Lower leg skin (tissue), 4 donors: Measurements from ENCODE around the gene WFDC2. TPM values are rescaled to one million over a fixed set of nuclear protein-coding genes. Genes with fewer than 3 reads are reported as not detected.

ENCODE experiments used
- DNase-seq, 2 donors: peaks; one replicate each; pipeline ENCODE4 v3.0.0-alpha.2; 2019; ENCODE audit warnings: low spot score in 2 of 2
- H3K4me3 ChIP-seq: fragments of 200-600 bp; sonication (generic); 2 replicates; pipeline ENCODE4 v1.5.1; 2017; ENCODE audit warnings: mild to moderate bottlenecking, low read depth; ENCODE audit not compliant: poor library complexity, severe bottlenecking
- POLR2A ChIP-seq, 2 donors: fragments of 450-650 bp; IDR thresholded peaks; one replicate each; pipeline ENCODE4 v1.6.1; 2016 to 2017; ENCODE audit warnings: antibody characterized with exemption in 2 of 2, mild to moderate bottlenecking in 1 of 2, moderate library complexity in 1 of 2
- WGBS, 2 donors: methylation state at CpG; one replicate each; pipeline ENCODE4 v1.1.5; 2018; 5-methylcytosine and 5-hydroxymethylcytosine counted together
- intact Hi-C: fragments of 100-400 bp; cut with DNase I; formaldehyde crosslinking; loops from one replicate; pipeline ENCODE4 v1.15.0; 2023; ENCODE audit warnings: low total_unique reads
- total RNA-seq, 4 donors: library from RNA; depleted of rRNA; stranded (reverse); fragments of >200 nt; gene quantifications; one replicate each; pipeline ENCODE4 v1.1.0, GENCODE V29; 2016
- TF ChIP-seq, protein P1 (sequence below), 3 donors: fragments of 450-650 bp; IDR thresholded peaks; one replicate each; pipeline ENCODE4 v1.5.1; 2016; ENCODE audit warnings: antibody characterized with exemption in 3 of 3, mild to moderate bottlenecking in 3 of 3, moderate library complexity in 2 of 3

WFDC2 gene
- total RNA-seq, 4 donors from 2014 or later = 11.3 to 24.7 (median 14.5) TPM

DNA sequence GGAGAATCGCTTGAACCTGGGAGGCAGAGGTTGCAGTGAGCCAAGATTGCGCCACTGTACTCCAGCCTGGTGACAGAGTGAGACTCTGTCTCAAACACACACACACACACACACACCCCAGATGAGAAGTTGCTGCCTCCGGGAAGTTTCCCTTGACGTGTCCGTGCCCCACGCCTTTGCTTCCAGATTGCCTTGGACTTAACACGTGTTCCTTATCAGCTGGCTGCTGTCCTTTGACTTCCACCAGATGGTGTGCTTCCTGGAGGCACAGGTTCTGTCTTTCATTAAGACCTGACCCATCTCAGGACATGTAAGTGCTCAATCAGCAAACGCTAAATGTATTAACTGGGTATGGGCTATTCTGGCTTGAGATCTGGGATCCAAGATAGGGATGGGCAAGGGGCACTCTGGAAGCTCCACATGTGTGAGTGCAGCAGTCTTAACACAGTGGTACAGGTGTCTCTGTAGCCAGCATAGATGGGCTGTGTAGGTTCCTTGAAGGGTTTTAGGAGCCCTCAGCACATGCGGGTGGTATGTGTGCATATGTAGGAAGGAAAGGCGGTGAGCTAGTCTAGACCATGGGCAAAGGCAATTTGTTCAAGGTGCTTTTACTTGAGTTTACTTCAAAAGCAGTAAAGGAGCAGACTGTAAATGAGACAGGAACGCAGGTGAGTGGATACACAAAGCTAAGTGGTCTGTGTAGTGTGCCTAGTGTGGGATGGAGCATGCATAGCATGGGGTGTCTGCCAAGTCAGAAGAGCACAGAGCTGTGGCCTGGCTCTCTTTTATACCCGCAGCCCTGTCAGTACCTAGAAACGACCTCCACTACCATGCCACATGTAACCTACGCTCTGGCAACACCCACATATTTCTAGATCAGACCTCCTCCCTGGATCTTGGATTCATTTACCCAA, 42.1 kb upstream of the WFDC2 start:
- WGBS, 2 donors = 70 to 77% methylated on average over 14 of the region's 14 CpGs
- no peak for DNase-seq
- no peak for TF ChIP-seq POLR2A (IDR thresholded peaks at IDR 0.05)
- TF ChIP-seq, protein P1, sequence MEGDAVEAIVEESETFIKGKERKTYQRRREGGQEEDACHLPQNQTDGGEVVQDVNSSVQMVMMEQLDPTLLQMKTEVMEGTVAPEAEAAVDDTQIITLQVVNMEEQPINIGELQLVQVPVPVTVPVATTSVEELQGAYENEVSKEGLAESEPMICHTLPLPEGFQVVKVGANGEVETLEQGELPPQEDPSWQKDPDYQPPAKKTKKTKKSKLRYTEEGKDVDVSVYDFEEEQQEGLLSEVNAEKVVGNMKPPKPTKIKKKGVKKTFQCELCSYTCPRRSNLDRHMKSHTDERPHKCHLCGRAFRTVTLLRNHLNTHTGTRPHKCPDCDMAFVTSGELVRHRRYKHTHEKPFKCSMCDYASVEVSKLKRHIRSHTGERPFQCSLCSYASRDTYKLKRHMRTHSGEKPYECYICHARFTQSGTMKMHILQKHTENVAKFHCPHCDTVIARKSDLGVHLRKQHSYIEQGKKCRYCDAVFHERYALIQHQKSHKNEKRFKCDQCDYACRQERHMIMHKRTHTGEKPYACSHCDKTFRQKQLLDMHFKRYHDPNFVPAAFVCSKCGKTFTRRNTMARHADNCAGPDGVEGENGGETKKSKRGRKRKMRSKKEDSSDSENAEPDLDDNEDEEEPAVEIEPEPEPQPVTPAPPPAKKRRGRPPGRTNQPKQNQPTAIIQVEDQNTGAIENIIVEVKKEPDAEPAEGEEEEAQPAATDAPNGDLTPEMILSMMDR (IDR thresholded peaks at IDR 0.05) = no peak
- no peak overlapping the region for H3K4me3 ChIP-seq
- intact Hi-C loops = no loop called here

DNA sequence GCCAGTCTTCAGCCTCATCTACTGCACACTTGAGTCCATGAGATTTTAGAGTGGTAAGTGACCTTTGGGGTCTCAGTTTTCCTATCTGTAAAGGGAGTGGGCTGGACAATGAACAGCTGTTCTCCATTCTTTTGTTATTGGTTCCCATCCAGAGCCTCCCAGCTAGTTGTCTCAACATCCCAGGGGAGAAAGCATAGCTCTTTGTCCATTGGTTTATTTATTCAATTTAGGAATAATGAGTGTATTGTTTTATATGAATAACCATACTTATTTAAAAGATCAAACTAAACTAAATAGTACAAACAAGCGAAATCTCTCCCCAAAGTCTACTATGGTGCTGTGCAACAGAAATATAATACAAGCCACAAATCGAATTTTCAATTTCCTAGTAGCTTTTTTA, 39.9 kb upstream of the WFDC2 start:
- TF ChIP-seq POLR2A (IDR thresholded peaks at IDR 0.05) = no peak
- TF ChIP-seq, protein P1 (IDR thresholded peaks at IDR 0.05) = no peak
- DNase-seq = no peak
- no peak overlapping the region for H3K4me3 ChIP-seq
- 77 to 81% methylated on average over 2 of the region's 2 CpGs for WGBS, 2 donors
- intact Hi-C loops = no loop called here

DNA sequence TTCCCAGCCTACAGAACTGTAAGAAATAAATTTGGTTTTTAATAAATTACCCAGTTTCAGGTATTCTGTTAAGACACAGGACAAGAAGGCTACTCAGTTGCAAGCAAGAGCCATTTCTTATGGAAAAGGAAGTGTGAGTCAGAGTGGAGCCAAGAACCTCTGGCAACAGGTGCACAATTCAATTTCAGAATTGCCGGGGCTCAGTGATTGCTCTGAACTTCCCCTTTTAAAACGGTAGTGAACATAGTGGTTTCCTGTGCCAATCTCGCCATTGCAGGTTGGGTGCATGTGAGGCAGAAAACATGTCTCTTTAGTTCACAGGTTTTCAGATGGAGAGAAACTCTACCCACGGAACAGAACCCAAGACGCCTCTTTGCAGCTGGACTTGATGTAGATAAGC, 37.3 kb upstream of the WFDC2 start:
- intact Hi-C loops = no loop called here
- DNase-seq = no peak
- no peak overlapping the region for H3K4me3 ChIP-seq
- TF ChIP-seq, protein P1 (IDR thresholded peaks at IDR 0.05) = no peak
- no peak for TF ChIP-seq POLR2A (IDR thresholded peaks at IDR 0.05)
- WGBS, 2 donors = 69 to 74% methylated on average over 5 of the region's 5 CpGs

DNA sequence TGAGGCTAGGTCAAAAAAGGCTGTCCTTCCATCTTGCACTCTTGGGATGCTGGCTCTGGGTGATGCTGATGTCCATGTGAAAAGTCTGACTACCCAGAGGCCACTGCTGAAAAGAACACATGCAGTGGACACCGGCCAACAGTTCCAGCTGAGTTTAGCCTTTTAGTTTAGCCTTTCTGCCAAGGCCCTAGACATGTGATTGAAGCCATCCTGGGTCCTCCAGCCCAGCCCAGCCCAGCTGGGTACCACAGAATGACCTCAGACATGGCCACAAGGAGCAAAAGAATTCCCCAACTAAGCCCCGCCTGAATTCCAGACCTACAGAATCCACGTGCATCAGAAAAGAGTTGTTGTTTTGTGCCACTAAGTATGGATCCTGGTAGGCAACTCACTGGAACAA, 36.2 kb upstream of the WFDC2 start:
- intact Hi-C loops = no loop called here
- no peak overlapping the region for H3K4me3 ChIP-seq
- WGBS, 2 donors = 60 to 67% methylated on average over 3 of the region's 3 CpGs
- no peak for DNase-seq
- TF ChIP-seq POLR2A (IDR thresholded peaks at IDR 0.05) = no peak
- TF ChIP-seq, protein P1 (IDR thresholded peaks at IDR 0.05) = no peak

DNA sequence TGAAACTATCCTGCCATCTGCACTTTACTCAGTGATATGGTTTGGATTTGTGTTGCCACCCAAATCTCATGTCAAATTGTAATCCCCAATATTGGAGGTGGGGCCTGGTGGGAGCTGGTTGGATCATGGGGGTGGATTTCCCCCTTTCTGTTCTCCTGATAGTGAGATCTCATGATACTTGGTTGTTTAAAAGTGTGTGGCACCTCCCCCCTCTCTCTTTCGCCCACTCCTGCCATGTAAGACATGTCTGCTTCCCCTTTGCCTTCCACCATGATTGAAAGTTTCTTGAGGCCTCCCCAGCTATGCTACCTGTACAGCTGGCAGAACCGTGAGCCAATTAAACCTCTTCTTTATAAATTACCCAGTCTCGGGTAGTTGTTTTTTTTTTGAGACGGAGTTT, 35.6 kb upstream of the WFDC2 start:
- intact Hi-C loops = no loop called here
- no peak for TF ChIP-seq POLR2A (IDR thresholded peaks at IDR 0.05)
- TF ChIP-seq, protein P1 (IDR thresholded peaks at IDR 0.05) = no peak
- no peak overlapping the region for H3K4me3 ChIP-seq
- WGBS, 2 donors = 94 to 96% methylated on average over 4 of the region's 4 CpGs
- no peak for DNase-seq
